ENCODE measurements around the gene PNPLA1.

- TF ChIP-seq SP1 (IDR thresholded peaks at IDR 0.05) (no peak), BHLHE40 (IDR thresholded peaks at IDR 0.05; ENCODE audit: borderline replicate concordance) (no peak), LEF1 (IDR thresholded peaks at IDR 0.05; ENCODE audit: borderline replicate concordance) (no peak), L3MBTL2 (conservative IDR thresholded peaks at IDR 0.05) (no peak), SUZ12 (IDR thresholded peaks at IDR 0.05) (no peak), HDGF (IDR thresholded peaks at IDR 0.05; ENCODE audit: borderline replicate concordance) (no peak), FOXA1 (IDR thresholded peaks at IDR 0.05) (no peak), ELF4 (IDR thresholded peaks at IDR 0.05) (no peak), FOXK2 (IDR thresholded peaks at IDR 0.05) (no peak), FOXM1 (IDR thresholded peaks at IDR 0.05; ENCODE audit: borderline replicate concordance) (no peak), NFRKB (IDR thresholded peaks at IDR 0.05) (no peak), TARDBP (IDR thresholded peaks at IDR 0.05) (no peak), ARNT (IDR thresholded peaks at IDR 0.05) (no peak), CTBP1 (IDR thresholded peaks at IDR 0.05; ENCODE audit: borderline replicate concordance) (no peak)
Measured at GRCh38 chr6:36221674-36222073, 48.2 kb upstream of the PNPLA1 start.
